Measurements from ENCODE around the gene LGI4.
"Not testable (repeated sequence)": the region's sequence is repeated elsewhere in the genome, so short reads cannot be mapped to it uniquely, and the experiment has no call there.

The LGI4 gene

GRCh38 chr19:35107545-35107944 is 27.3 kb downstream of the LGI4 start:
- Histone ChIP-seq H4K20me1 (no peaks in the 10 kb centered on the region), H3K4me2 (no peak overlapping the region), H3K4me1 (peaks cover 5% of the 10 kb centered on the region; the same call in 1 of the 2 replicates), H3K36me3 (no peaks in the 10 kb centered on the region), H3K9me3 (peaks cover 8% of the 10 kb centered on the region; the same call in 1 of the 2 replicates), H3K27me3 (no peaks in the 10 kb centered on the region), H3K4me3 (no peak overlapping the region), H3K27ac (no peak overlapping the region), H3K9ac (no peak overlapping the region)
- no peak for TF ChIP-seq Cebpa-rat (IDR thresholded peaks at IDR 0.05)

GRCh38 chr19:35106898-35107541 is 27.8 kb downstream of the LGI4 start:
- no peaks in the 10 kb centered on the region for H3K36me3 ChIP-seq
- peaks cover 5% of the 10 kb centered on the region; the same call in 1 of the 2 replicates for H3K4me1 ChIP-seq
- H3K27ac ChIP-seq = no peak overlapping the region
- H3K4me2 ChIP-seq = no peak overlapping the region
- peaks cover 8% of the 10 kb centered on the region; the same call in 1 of the 2 replicates for H3K9me3 ChIP-seq
- no peaks in the 10 kb centered on the region for H4K20me1 ChIP-seq
- H3K27me3 ChIP-seq = no peaks in the 10 kb centered on the region
- TF ChIP-seq Cebpa-rat (IDR thresholded peaks at IDR 0.05) = no peak
- H3K4me3 ChIP-seq = no peak overlapping the region
- no peak overlapping the region for H3K9ac ChIP-seq

- no peak for TF ChIP-seq Cebpa-rat (IDR thresholded peaks at IDR 0.05)
- peaks cover 5% of the 10 kb centered on the region; the same call in 1 of the 2 replicates for H3K4me1 ChIP-seq
- H3K36me3 ChIP-seq = no peaks in the 10 kb centered on the region
- H3K27me3 ChIP-seq = no peaks in the 10 kb centered on the region
- H4K20me1 ChIP-seq = no peaks in the 10 kb centered on the region
- no peak overlapping the region for H3K4me3 ChIP-seq
- no peak overlapping the region for H3K4me2 ChIP-seq
- no peak overlapping the region for H3K9ac ChIP-seq
- no peak overlapping the region for H3K27ac ChIP-seq
- H3K9me3 ChIP-seq = peaks cover 8% of the 10 kb centered on the region; the same call in 1 of the 2 replicates
Observed at GRCh38 chr19:35106291-35106583, 28.6 kb downstream of the LGI4 start.

GRCh38 chr19:35105411-35106290 is 29.2 kb downstream of the LGI4 start:
- Histone ChIP-seq H3K36me3 (no peaks in the 10 kb centered on the region), H3K4me2 (no peak overlapping the region), H4K20me1 (no peaks in the 10 kb centered on the region), H3K27ac (no peak overlapping the region), H3K27me3 (no peaks in the 10 kb centered on the region), H3K9ac (no peak overlapping the region), H3K4me3 (no peak overlapping the region), H3K4me1 (peaks cover 5% of the 10 kb centered on the region; the same call in 1 of the 2 replicates), H3K9me3 (peaks cover 8% of the 10 kb centered on the region; the same call in 1 of the 2 replicates)
- TF ChIP-seq Cebpa-rat (IDR thresholded peaks at IDR 0.05) = no peak

GRCh38 chr19:35105047-35105410 is 29.8 kb downstream of the LGI4 start:
- H3K9me3 ChIP-seq = peaks cover 8% of the 10 kb centered on the region; the same call in 1 of the 2 replicates
- H3K27me3 ChIP-seq = no peaks in the 10 kb centered on the region
- no peak for TF ChIP-seq Cebpa-rat (IDR thresholded peaks at IDR 0.05)
- no peak overlapping the region for H3K4me3 ChIP-seq
- no peaks in the 10 kb centered on the region for H3K36me3 ChIP-seq
- no peak overlapping the region for H3K4me2 ChIP-seq
- H4K20me1 ChIP-seq = no peaks in the 10 kb centered on the region
- H3K27ac ChIP-seq = no peak overlapping the region
- H3K9ac ChIP-seq = no peak overlapping the region
- H3K4me1 ChIP-seq = peaks cover 5% of the 10 kb centered on the region; the same call in 1 of the 2 replicates

GRCh38 chr19:35104361-35104760 is 30.5 kb downstream of the LGI4 start:
- TF ChIP-seq Cebpa-rat (IDR thresholded peaks at IDR 0.05) = no peak
- H3K27me3 ChIP-seq = no peaks in the 10 kb centered on the region
- no peak overlapping the region for H3K9ac ChIP-seq
- H3K36me3 ChIP-seq = no peaks in the 10 kb centered on the region
- no peaks in the 10 kb centered on the region for H4K20me1 ChIP-seq
- H3K4me2 ChIP-seq = no peak overlapping the region
- peaks cover 8% of the 10 kb centered on the region; the same call in 1 of the 2 replicates for H3K9me3 ChIP-seq
- no peak overlapping the region for H3K4me3 ChIP-seq
- H3K4me1 ChIP-seq = peaks cover 11% of the 10 kb centered on the region
- H3K27ac ChIP-seq = no peak overlapping the region

- H3K27me3 ChIP-seq, H4K20me1 ChIP-seq, H3K9me3 ChIP-seq: not testable (repeated sequence)
Observed at GRCh38 chr19:35103614-35104013, 31.2 kb downstream of the LGI4 start.

GRCh38 chr19:35101949-35102348 is 32.9 kb downstream of the LGI4 start:
- not testable (repeated sequence) for H3K9me3 ChIP-seq, H3K4me2 ChIP-seq, H4K20me1 ChIP-seq, H3K4me3 ChIP-seq, H3K27ac ChIP-seq, H3K36me3 ChIP-seq, H3K9ac ChIP-seq, H3K27me3 ChIP-seq
- peaks cover 22% of the 10 kb centered on the region for H3K4me1 ChIP-seq

More at GRCh38 chr19:35103614-35104013, 31.2 kb downstream of the LGI4 start:
- H3K27ac ChIP-seq, H3K4me2 ChIP-seq, H3K36me3 ChIP-seq, H3K4me3 ChIP-seq, H3K9ac ChIP-seq: not testable (repeated sequence)
- peaks cover 19% of the 10 kb centered on the region for H3K4me1 ChIP-seq

- H3K4me3 ChIP-seq = no peak overlapping the region
- no peak overlapping the region for H3K9ac ChIP-seq
Observed at GRCh38 chr19:35100588-35101533, 34.0 kb downstream of the LGI4 start.

More at GRCh38 chr19:35100588-35101533, 34.0 kb downstream of the LGI4 start:
- H4K20me1 ChIP-seq = no peaks in the 10 kb centered on the region
- TF ChIP-seq Cebpa-rat (IDR thresholded peaks at IDR 0.05) = no peak
- H3K27ac ChIP-seq = no peak overlapping the region
- H3K4me1 ChIP-seq = peaks cover 26% of the 10 kb centered on the region
- no peaks in the 10 kb centered on the region for H3K27me3 ChIP-seq
- H3K4me2 ChIP-seq = no peak overlapping the region
- peaks cover 1% of the 10 kb centered on the region; the same call in 1 of the 2 replicates for H3K9me3 ChIP-seq
- no peaks in the 10 kb centered on the region for H3K36me3 ChIP-seq
